ENCODE data around the gene GRIA4.
"Not testable (repeated sequence)": the region's sequence is repeated elsewhere in the genome, so short reads cannot be mapped to it uniquely, and the experiment has no call there.

Gene GRIA4

DNA sequence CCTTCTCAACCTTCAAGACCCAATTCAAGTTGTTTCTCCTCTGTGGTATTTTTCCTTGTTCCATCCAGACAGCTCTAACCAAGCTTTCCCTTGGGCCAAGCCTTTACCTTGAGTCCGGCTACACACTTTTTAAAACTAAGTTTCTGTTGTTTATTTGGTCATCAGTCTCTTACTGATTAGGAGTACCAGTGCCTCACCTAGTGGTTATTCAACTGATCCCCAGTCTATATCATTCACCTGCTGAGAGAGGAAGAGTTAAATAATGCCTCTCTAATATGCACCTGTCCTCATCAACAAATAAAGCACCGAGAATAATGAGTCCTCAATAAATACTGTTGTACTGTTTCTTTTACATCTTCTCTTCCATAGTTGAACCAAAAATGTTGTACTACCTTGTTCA is 251.4 kb downstream of the GRIA4 start:
- DNase-seq (ENCODE audit: low read depth), result no peak

DNA sequence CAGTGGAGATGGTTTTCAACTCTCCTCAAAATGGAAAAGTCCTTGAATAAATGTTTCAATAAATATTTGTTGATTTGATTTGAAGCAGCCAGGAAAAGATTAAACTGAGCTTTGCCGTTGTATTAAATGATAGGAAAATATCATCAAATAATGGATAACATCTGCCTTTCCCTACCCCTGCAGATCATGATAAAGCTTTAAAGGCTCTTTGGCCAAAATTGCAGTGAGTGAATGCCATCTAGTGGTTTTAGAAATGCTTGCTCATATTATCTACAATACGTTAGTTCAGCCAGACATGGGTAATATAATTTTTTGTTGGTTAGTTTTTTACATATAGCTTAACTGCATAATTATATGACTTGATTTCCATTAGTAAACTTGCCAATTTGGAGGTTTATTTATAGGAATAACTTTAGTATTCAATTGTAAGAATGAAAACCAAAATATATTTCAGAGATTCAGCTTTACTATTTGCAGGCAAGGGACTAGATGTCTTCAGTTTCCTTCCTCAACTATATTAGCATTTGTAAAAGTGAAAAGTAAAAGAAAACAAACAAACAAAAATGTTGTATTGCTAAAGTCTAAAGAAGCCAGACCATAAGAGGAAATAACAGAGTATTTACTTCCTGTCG is 253.0 kb downstream of the GRIA4 start:
- peak; percentile 54 for DNase-seq (ENCODE audit: low read depth)

DNA sequence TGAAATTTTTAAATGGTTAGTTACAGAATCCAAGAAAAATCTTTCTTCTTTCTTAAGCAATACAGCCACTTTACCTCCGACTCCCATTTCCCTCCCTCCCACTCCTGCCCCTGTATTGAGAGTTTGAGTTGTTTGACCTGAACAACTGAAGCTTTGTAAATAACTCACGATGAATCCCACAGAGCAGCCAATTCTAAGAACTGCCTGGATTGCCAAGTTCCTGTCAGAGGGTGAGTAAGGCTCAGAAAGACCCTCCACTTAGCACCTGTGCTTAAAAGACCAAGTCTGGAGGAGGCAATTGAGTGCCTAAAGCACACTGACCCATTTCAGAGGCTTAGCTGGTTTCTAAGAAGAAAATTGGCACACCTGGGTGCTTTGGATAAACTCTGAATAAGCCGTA is 253.7 kb downstream of the GRIA4 start:
- no peak for DNase-seq (ENCODE audit: low read depth)

DNA sequence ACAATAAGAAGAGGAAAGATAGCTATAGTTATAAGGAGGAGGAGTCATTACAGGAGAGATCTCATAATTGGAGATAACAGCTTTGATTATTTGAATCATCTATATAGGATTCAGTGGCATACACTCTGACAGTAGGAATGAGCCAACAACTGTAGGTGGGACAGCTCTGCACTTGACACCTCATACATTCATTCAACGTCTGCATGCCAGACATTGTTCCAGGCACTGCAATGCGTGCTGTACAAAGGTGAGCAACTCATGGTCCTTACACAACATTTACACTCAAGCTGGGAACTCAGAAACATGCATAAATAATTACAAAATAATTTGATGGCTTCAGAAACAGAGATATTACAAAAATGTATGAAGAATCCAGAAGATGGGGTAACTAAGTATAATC is 257.9 kb downstream of the GRIA4 start:
- no peak for DNase-seq (ENCODE audit: low read depth)

DNA sequence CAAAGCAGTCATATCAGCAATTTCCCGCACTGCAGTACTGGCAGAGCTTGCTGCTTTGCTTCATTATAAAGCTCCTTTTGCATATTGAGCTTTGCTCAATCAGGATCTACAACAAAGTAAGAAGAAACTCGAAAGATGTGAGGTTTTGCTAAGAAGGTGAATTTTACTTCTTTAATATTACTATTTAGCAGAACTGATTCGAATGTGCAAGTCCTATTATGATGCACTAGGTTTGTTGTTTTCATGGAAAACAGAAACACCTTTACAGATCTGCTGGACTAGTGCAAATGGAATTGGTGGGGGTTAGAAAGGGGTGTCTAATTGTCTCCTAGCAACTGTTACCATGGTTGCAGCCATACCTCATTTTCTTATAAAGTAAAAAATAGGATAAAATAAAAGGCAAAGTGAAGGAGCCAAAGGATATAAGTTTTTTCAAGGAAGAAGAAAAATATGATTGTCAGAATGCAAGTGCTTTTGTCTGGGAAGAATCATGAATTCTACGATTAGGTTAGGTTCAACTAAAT is 259.0 kb downstream of the GRIA4 start:
- DNase-seq (ENCODE audit: low read depth), result no peak

DNA sequence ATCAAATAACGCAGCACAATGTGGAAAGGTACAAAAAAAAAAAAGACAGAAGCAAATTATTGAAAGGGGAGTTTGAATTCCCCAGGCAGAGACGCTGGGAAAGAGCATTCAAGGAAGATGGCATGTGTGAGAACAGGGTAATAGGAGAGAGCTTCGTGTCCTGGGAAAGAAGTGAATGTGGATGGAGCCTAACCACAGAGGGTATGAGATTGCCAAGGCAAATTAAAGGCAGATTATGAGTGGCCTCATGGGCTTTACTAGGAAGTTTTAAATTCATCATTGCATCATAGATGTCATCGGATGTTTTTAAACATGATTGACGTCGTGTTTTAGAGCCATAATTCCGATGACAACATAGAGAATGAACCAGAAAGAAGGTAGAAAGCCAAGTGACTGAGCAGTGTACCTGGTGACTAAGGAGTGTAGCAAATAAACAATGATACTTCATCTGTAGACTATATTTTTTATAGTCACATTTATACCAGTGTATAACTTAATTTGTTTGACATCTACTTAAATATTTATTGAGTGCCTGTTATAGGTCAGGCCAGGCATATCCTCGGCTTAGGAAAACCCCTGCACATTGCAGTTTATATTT is 260.7 kb downstream of the GRIA4 start:
- DNase-seq (ENCODE audit: low read depth), result no peak

DNA sequence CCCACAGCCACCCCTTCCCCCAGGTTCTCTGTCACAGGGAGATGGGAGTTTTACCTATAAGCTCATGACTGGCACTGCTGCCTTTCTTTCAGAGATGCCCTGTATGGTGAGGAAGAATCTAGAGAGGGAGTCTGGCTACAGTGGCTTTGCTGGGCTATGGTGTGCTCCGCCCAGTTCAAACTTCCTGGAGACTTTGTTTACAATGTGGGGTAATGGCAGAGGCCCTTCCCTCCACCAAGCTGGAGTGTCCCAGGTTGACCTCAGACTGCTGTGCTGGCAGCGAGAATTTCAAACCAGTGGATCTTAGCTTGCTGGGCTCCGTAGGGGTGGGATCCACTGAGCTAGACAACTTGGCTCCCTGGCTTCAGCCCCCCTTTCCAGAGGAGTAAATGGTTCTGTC is 268.6 kb downstream of the GRIA4 start:
- no peak for DNase-seq (ENCODE audit: low read depth)

DNA sequence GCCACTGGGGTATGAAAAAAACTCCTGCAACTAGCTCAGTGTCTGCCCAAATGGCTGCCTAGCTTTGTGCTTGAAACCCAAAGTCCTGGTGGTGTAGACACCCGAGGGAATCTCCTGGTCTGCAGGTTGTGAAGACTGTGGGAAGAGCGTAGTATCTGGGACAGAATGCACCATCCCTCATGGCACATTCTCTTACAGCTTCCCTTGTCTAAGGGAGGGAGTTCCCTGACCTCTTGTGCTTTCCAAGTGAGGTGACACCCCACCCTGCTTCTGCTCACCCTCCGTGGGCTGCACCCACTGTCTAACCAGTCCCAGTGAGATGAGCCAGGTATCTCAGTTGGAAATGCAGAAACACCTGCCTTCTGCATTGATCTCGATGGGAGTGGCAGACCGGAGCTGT is 269.1 kb downstream of the GRIA4 start:
- DNase-seq (ENCODE audit: low read depth), result not testable (repeated sequence)

DNA sequence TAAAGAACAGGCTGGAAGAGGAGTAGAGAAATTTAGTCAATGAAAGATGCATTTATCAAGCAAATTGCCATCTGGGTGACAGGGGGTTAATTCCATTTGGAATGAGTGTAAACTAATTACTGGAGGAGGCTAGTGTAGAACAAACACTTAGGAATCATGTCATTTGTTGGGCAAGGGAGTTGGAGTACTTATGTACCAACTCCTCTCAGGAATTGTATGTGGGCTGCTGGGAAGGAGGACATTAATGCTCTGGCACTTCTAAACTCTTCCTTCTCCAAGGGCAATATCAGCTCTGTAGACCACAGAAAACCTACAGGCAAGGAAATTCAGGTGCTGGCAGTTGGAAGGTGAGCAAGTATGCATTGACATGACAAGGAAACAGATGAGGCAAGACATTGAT is 271.2 kb downstream of the GRIA4 start:
- DNase-seq (ENCODE audit: low read depth), result no peak

DNA sequence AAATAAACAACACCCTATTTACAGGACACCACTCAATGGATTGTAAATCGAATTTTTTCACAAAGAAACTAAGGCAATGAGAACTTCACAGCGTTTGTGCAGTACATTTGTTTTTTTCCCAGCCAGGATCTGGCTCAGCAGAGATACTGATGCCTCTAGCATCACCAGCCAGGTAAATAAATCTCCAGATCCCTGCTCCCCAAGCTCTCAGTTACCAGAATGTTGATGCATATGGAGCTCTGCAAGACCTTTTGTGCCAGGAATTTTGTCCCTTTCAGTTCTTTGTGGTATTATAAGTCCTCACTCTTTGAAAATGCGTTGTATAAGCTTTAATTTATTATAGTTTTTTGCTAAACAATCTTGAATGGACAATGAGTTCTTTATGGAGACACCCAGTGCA is 274.6 kb downstream of the GRIA4 start:
- no peak for DNase-seq (ENCODE audit: low read depth)

DNA sequence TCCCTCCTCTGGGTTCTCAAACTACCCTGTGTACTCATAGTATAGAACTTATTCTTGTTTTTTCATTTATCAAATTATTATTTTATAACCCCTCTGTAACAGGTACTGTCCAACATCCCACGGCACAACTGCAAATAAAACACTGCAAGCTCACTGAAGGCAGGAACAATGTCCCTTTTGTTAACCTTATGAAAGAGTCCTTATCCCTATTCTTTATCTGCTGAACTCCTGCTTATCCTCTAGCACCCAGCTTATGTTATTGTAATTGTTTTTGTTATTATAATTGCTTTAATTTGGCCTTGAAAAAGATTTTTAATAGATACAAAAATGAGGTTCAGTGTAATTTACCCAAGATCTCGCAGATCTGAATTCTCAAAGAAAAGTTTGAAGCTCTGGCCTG is 281.8 kb downstream of the GRIA4 start:
- no peak for DNase-seq (ENCODE audit: low read depth)

DNA sequence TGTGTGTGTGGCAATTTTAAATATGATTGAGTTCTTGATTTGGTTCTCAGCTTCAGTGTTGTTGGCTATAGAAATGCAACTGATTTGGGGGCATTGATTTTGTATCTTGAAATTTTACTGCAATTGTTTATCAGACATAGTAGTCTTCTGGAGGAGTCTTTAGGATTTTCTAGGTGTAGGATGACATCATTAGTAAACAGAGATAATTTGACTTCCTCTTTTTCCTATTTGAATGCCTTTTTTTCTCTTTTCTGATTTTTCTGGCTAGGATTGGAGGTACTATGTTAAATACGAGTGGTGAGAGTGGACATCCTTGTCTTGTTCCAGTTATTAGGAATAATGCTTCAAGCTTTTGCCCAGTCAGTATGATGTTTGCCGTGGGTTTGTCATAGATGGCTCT is 287.3 kb downstream of the GRIA4 start:
- DNase-seq (ENCODE audit: low read depth), result no peak

DNA sequence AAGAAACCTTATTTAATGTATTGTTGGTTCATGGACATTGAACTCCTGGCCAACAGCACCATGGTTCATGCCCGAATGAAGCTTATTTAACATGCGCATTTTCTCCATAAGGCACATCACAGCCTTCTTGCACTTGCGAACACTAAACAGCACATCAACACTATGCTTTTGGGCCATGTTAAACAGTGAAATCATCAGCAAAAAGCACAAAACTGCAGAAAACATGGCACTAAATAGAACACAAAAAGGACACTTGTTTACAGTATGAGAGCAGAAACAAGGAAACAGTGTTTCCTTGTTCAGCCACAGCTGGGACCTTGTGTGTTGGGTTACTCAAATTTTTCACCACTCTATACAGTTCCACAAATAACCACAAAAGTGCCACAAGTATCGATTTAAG is 289.9 kb downstream of the GRIA4 start:
- DNase-seq (ENCODE audit: low read depth), result no peak

DNA sequence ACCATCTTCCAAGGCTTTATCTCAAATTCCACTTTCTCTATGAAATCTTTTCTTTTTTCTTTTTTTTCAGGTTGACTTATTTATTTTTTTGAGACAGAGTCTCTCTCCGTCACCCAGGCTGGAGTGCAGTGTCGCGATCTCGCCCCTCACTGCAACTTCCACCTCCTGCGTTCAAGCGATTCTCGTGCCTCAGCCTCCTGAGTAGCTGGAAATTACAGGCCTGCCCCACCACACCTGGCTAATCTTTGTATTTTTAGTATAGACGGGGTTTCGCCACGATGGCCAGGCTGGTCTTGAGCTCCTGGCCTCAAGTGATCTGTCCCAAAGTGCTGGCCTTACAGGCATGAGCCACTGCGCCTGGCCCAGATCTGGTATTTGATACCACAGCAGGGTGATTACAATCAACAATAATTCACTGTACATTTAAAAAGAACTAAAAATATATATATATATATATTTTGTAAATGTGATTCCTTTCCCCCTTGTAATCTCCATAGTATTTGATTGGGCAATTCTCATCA is 290.7 kb downstream of the GRIA4 start:
- no peak for DNase-seq (ENCODE audit: low read depth)

DNA sequence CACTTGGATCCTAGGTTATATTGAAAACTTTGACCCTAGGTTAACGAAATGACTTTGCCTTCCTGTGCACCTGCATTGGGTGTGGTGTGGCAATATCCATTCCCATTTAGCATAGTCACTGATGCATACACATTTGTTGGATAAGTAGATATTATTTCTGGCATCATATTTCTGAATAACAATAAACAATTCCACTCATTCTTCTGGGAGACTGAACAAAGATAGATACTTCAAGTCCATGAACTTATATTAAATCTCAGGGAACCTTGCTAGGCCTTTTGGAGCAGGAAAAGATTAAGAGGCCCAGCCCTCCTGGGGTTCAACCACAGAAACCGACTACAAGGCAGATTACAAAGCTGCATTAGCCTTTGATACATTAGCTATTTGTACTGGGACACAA is 293.2 kb downstream of the GRIA4 start:
- DNase-seq (ENCODE audit: low read depth), result no peak

DNA sequence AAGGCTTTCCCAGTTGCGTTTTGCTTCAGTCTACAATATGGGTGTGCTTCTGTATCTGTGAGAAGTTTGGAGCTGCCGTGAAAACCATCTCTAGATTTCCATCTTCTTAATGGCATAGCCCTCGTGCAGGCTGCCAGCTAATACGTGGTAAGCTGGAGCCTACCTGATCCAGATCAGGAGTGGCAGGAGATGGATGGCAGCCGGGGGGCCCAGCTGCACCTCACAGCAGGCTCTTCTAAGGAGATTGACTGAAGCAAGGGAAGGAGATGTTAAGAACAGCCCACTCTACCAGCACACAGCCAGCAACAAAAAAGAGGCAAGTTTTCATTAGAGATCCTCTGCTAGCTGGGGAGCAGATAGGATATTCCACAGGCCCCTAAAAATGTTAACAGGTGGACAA is 296.6 kb downstream of the GRIA4 start:
- DNase-seq (ENCODE audit: low read depth), result no peak

DNA sequence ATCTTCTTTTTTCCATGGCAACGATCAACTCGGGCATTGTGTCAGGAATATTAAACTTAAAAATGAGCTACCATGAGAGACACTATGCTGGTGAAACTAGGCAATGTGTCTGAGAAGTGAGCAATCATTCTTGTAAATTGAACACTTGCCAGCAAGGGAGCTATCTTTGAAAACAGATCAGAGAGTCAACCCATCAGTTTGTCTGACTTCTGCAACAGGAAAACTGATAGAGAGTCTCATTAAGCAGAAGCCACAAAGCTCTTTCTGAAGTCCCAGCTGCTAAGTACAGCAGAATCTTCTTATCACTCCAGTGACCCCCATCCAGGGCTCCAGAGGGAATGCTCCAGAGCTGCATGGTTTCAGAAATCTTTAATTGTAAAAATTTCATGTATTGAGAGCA is 297.4 kb downstream of the GRIA4 start:
- DNase-seq (ENCODE audit: low read depth), result no peak

DNA sequence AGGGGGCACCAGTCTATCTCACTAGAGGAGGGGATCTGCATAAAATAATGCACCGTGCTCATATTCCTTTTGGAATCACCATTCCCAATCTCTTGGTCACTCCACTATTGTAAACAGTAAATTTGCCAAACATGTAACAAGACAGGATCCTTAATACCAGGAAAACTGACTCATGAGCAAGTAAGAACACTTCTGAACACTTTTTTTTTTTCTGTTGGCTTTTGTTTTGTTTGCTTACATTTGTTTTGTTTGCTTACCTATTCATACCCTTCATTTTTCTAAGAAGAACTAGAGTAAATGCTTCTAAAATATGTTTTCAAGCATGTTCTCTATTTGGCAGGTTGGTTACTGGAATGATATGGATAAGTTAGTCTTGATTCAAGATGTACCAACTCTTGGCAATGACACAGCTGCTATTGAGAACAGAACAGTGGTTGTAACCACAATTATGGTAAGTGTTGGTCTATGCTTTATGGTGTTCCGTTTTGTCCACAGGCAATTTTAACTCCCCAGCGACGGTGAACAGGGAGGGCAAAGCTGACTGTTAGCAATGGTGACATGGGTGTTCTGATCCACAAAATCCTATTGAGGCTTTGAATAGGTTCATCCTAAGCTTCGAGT is 300.3 kb downstream of the GRIA4 start:
- DNase-seq (ENCODE audit: low read depth), result no peak

DNA sequence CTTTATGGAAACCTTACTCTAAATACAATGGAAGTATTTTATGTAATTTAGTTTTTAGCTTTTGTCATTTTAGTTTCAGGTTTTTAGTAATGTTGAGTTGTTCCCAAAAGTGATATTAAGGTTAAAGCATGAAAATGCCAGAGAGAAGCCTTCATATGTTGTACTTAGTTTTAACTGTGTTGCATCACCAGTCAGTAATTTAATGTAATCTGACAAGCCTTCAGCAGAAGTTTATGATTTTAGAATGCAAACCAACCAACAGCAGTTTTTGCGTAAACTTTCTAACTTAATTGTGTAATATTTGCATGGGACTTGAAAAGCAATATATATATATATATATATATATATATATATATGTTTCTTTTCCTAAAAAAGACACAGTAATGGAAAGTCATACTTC is 301.6 kb downstream of the GRIA4 start:
- DNase-seq (ENCODE audit: low read depth), result no peak

DNA sequence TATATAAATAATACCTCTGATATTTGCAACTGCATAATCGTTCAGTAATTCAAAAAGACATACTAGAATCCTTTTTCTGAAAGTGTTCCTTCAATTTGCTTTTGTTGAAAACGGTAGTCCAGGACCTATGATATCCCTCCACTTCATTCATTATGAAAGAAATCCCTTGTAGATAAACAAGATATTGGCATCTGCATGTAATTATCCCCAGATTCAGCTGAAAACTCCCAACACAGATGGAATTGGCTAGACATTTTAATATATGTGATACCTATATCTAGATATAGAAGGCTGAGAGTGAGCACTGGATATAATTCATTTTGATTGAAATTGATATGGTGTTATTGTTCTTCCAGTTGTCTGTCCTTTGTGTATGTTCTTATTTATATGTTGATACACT is 302.8 kb downstream of the GRIA4 start:
- DNase-seq (ENCODE audit: low read depth), result no peak

DNA sequence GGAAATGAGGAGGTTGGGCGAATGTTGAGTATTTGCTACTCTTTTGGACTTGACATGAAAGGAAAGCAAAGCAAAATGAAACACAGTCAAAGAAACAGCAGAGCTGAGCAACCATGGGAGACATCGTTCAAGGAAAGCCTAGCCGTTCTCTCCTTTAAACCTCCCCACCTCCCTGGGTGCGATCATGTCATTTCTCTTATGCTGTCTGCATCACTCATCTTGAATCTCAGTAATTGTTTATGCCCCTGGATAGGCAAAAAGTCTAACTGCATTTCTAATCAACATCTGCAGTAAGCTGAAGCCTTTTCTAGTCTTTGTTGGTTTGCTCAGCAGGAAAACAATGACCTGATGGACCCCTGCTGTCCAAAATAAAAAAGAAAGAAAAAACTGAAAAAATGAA is 305.1 kb downstream of the GRIA4 start:
- no peak for DNase-seq (ENCODE audit: low read depth)

DNA sequence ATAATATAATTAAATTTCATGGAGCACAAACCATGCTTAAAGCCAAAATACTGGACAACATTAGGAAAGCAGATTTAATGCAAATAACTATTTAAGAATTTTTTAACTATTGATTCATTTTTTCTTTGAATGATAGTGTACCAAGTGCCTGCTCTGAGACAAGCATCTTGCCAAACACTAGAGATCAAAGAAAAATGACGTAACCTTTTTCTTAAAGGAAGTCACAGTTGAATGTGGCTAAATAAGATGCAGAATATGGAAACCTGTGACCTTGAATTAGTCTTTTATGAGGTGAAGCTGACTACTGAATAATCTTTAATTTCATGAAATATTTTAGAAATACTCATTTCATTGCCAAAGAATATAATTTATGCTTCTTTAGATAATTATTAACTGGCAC is 308.2 kb downstream of the GRIA4 start:
- DNase-seq (ENCODE audit: low read depth), result no peak

DNA sequence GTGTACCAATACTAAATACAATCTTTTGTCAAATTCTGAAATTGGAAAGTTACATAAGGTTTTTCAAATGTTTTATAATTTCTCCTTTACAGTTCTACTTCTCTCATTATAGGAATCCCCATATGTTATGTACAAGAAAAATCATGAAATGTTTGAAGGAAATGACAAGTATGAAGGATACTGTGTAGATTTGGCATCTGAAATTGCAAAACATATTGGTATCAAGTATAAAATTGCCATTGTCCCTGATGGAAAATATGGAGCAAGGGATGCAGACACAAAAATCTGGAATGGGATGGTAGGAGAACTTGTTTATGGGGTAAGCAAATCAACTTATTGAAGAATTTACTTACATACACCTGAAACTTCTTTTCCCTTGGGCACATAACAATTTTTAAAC is 308.7 kb downstream of the GRIA4 start:
- DNase-seq (ENCODE audit: low read depth), result no peak

DNA sequence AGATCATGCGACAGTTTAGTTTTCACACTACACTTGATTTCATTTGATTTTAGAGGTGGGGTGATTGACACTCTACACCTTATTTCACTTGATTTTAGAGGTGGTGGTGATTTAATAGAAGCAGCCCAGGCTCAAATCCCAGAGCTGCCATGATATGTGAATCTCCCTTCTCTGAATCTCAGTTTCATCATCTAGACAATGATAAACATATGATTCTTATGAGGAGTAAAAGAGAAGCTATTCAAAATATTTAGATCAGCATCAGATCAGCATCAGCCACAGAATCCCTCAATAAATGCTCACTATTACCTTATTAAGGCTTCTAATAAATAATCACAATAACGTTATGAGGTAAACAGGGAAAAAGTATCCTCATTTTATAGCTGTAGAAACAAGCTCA is 313.4 kb downstream of the GRIA4 start:
- no peak for DNase-seq (ENCODE audit: low read depth)

Measured in EH (cell line).